HG02852 (cell line): ENCODE results near the gene MIXL1.
"Not testable (repeated sequence)": the region's sequence is repeated elsewhere in the genome, so short reads cannot be mapped to it uniquely, and the experiment has no call there.

ENCODE experiments used
- ATAC-seq: cut with Tn5 transposase; IDR thresholded peaks from one replicate; pipeline ENCODE4 v1.9.1; 2021; ENCODE audit warnings: mild to moderate bottlenecking, moderate library complexity; ENCODE audit not compliant: unreplicated experiment

MIXL1 gene

GRCh38 chr1:226223157-226223785 lies at the start of gene MIXL1:
TSS of gene MIXL1 (plus strand) at chr1:226223664. CDS start at chr1:226223682, 18 bp downstream.
- peak; percentile 34 for ATAC-seq

GRCh38 chr1:226176870-226177269 lies 46.6 kb upstream of the MIXL1 start:
- no peak for ATAC-seq

GRCh38 chr1:226181996-226182714 lies 41.3 kb upstream of the MIXL1 start:
- no peak for ATAC-seq

GRCh38 chr1:226185141-226186036 lies 38.1 kb upstream of the MIXL1 start:
- ATAC-seq: no peak

DNA sequence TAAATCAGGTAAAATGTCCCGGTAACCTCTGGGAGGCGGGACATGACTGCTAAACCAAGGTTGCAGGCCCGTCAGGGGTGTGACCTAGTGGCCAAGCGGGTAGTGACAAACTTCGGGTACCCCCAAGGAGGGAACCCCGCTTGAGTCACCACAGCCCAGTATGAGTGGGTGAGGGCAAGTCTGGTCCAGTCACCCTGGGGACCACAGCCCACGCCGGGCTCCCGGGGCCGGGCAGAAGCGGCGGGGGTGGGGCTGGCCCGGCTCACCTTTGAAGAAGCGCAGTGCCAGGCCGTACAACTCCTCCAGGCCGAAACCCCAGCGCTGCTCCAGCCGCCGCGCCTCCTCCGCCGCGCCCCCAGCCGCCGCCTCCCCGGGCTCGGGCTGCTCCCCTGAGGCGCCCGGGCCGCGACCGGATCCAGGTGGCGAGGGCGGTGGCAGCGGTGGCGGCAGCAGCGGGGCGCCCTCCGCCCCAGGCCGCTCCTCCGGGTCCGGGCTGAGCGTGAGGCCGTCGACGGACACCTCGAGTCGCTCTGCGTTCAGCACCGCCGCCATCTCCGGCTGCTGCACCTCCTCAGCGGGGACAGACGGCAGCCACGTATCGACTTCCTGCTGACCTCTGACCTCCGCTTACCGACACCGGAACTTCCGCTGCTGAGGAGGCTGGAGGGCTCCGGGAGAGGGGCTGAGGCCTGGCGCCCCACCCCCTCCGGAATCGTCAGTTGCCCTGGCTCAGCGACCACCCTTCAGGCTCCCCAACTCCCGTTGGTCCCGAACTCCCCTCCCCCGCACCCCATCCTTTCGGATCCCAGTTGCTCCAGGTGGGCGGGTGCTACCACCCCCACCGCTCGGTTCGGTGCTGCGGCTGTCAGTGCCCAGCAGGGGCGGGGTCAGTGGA lies 37.1 kb upstream of the MIXL1 start, which contains the start of gene ACBD3:
TSS of gene ACBD3 (minus strand) at position 618 of the 895 bp plus-strand sequence. CDS start at position 552, 66 bp downstream.
- peak; percentile 95 for ATAC-seq

GRCh38 chr1:226187019-226187322 lies 36.5 kb upstream of the MIXL1 start:
- no peak for ATAC-seq

DNA sequence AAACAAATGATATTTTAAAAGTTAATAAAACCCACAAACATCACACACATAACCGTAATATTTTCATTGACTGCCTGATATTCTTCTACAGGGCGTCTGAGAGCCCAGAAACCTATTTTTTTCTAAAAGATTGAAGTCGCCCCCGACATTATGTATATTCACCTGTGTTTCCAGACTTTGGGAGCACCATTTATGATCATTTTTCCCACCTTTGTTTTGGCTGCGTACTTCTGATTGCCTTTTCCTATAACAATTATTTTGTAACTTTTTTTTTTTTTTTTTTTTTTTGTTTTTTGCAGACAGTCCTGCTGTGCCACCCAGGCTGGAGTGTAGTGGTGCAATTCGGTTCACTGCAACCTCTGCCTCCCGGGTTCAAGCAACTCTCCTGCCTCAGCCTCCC lies 36.1 kb upstream of the MIXL1 start:
- ATAC-seq: no peak

DNA sequence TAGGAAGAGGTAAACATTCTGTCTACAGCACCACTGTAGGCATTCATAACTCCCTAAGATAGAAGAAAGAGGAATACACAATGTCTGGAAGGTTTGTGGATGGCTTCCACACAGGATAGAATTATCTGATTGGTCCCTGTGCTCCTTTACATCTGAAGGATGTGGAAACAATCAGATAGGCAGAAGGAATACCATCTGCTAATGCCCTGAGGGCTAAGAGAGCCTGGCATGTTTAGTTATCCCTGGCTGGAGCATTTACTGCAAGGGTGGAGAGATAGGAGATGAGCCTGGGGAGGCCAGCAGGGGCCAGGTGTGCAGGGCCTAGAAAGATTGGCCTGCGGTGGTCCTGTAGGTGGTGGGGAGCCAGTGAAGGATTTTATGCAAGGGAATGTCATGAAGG lies 28.3 kb upstream of the MIXL1 start:
- no peak for ATAC-seq

GRCh38 chr1:226199971-226200370 lies 23.5 kb upstream of the MIXL1 start:
- ATAC-seq: no peak

DNA sequence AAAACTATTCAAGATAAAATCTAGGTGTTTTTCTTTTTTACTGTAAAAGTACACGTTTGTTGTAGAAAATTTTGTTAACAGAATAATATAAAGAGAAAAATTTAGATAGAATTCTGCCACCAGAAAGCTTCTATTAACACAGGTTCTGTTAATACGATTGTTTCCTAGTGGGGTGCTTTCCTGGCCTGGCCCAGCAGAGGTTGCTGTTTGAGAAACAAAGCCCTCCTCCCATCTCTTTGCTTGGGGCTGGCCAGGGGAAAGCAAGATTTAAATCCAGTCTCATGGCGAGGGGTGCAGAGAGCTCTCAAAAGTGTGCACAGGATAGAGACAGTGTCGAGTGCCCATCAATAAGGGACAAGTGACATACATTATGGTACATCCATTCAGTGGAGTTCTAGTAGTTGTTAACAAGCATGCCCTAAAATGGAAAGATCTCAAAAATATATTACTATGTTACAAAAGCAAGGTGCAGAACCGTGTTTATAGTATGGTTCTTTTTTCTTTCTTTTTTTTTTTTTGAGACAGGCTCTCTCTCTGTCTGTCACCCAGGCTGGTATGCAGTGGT lies 22.4 kb upstream of the MIXL1 start:
- ATAC-seq: no peak

- ATAC-seq: no peak
Observed at GRCh38 chr1:226202246-226202645, 21.2 kb upstream of the MIXL1 start.

DNA sequence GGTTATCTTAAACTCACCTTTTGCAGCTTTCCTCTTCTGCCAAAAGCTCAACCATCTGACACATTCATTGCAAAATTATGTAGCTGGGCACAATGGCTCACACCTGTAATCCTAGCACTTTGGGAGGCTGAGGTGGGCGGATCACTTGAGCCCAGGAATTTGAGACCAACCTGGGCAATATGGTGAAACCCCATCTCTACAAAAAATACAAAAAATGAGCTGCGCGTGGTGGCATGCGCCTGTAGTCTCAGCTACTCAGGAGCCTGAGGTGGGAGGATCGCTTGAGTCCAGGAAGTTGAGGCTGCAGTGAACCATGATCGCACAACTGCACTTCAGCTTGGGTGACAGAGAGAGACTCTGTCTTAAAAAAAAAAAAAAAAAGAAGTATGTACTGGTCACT lies 20.8 kb upstream of the MIXL1 start:
- not testable (repeated sequence) for ATAC-seq

- no peak for ATAC-seq
Observed at GRCh38 chr1:226203240-226203639, 20.2 kb upstream of the MIXL1 start.

DNA sequence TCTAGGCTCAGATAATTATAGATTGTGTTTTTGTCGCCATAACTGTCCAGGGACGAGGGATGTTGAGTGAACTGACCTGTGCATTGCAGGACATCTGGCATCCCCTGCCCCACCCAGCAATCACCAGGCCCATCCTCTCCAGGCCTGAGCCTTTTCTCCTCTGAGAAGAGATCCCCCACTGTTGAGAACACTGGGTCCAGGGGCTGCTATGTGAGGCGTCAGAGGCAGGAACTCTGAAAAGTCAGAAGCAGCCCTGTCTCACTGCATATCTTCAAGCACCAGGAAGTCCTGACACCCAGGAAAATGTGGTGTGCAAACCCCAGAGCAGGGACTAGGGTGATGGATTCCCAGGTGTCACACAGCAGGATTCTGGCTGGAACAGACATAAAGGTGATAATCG lies 19.8 kb upstream of the MIXL1 start:
- ATAC-seq: no peak

DNA sequence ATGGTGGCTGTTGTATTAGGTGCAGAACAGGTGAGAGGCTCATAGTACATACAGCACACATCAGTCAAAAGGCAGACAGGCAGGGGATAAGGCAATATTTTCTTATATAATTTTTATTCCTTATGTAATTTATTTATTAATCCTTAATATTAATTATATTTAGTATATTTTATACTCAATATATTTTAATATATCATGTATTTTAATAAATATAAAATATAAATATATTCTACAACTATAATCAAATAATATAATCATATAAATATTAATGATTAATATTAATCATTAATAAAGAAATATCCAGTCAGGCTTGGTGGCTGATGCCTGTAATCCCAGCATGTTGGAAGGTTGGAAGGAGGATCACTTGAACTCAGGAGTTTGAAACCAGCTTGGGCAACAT lies 19.3 kb upstream of the MIXL1 start:
- no peak for ATAC-seq

DNA sequence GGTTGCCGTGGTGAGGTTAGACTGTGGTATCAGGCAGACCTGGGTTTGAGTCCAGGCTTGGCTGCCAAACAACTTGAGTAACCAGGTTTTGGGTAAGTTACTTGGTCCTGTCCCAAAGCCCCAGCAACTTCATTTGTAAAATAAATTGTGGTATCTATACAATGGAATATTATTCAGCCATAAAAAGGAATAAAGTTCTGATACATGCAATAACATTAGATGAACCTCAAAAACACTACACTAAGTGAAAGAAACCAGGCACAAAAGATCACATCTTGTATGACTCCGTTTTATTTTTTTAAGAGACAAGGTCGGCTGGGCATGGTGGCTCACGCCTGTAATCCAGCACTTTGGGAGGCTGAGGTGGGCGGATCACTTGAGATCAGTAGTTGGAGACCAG lies 16.4 kb upstream of the MIXL1 start:
- ATAC-seq: no peak

DNA sequence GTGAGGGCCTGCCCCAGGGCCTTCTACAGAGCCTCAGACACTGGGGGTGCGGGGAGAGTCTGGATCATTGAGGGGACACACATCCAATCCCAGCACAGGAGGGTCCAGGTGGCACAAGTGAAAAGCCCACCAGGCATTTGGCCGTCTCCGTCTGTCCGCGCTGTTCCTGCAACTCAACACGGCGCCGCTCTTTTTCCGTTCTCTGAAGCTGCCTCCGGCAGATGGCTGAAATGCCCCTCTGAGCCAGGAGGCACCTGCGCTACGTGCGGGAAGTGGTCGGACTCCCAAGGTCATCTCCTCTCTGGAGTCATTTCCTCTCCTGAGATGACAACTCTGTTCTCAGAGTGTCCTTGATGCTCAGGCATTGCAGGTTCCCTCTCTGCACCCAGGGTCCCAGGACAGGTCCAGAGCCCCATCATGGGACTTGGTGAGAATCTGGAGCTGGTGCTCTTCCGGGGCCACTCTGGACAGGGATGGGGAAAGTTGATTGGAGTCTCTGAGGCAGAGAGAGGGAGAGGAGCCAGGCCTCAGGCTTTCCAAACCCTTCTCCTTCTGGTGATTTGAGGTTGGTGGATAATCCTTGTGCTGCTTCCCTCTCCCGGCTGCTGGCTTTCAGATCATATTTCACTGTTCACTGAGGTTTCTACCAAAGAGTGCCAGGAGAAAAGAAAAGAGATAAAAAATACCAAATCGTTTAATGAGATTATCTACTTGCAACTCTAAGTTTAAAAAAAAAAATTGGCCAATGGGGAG lies 14.0 kb upstream of the MIXL1 start:
- ATAC-seq: no peak

- ATAC-seq: no peak
Observed at GRCh38 chr1:226210571-226211176, 12.8 kb upstream of the MIXL1 start.

- ATAC-seq: no peak
Observed at GRCh38 chr1:226211181-226211821, 12.2 kb upstream of the MIXL1 start.
